Chondrocyte (in vitro differentiated cells): Measurements from ENCODE around the gene C12orf54. TPM values are rescaled to one million over a fixed set of nuclear protein-coding genes. Genes with fewer than 3 reads are reported as not detected.
"Not testable (repeated sequence)": the region's sequence is repeated elsewhere in the genome, so short reads cannot be mapped to it uniquely, and the experiment has no call there.

Experiments
- DNase-seq: peaks from one replicate; pipeline ENCODE4 v3.0.0; 2021; ENCODE audit warnings: mixed read lengths, low spot score
- H3K27ac Mint-ChIP-seq: one replicate; pipeline ENCODE4 v1.8.0; 2021; ENCODE audit warnings: mild to moderate bottlenecking, moderate library complexity, mixed read lengths; ENCODE audit not compliant: unreplicated experiment
- H3K27me3 Mint-ChIP-seq: 2 replicates; pipeline ENCODE4 v1.8.0; 2021; ENCODE audit warnings: low read depth, mixed read lengths
- H3K36me3 Mint-ChIP-seq: 2 replicates; pipeline ENCODE4 v1.8.0; 2021; ENCODE audit warnings: low read depth, mixed read lengths
- H3K4me1 Mint-ChIP-seq: 2 replicates; pipeline ENCODE4 v1.8.0; 2021; ENCODE audit warnings: low read depth, mild to moderate bottlenecking, mixed read lengths
- H3K4me3 Mint-ChIP-seq: one replicate; pipeline ENCODE4 v1.8.0; 2021; ENCODE audit warnings: mild to moderate bottlenecking, moderate library complexity, mixed read lengths; ENCODE audit not compliant: unreplicated experiment
- H3K9me3 Mint-ChIP-seq: 2 replicates; pipeline ENCODE4 v1.8.0; 2021; ENCODE audit warnings: low read depth, mixed read lengths
- CTCF ChIP-seq: fragments of 200-600 bp; sonication (generic); IDR thresholded peaks from 2 replicates; pipeline ENCODE4 v1.5.0; 2021; ENCODE audit warnings: antibody characterized with exemption, mild to moderate bottlenecking, moderate library complexity
- total RNA-seq: library from RNA; stranded (reverse); gene quantifications from 3 replicates; pipeline ENCODE4 v1.2.1, GENCODE V29; 2021

C12orf54 gene
- total RNA-seq, 1 donor from 2014 or later: not detected

DNA sequence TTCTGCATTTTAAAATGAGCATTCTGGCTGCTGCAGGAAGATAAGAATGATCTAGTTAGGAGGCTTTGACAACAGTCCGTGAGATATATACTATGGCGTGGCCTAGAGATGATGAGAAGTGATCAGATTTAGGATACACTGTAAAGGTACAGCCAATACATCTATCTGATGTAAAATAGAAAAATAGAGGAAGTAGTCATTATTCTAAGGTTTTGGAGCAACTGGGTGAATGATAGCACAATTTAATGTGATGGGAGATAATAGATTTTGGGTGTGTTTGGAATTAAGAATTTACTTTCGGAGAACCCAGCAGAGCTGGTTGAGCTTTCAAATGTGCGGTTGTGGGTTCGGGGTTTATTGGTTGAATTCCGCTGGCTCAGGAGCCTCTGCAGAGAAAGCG is 10.0 kb upstream of the C12orf54 start, which contains the start of gene ANP32D:
Gene ANP32D, plus strand, starts transcription at position 301 of the 400 bp plus-strand sequence. CDS start 106 bp downstream, outside the sequence.
- Mint-ChIP-seq H3K9me3 (peaks cover 44% of the 10 kb centered on the region), H3K27ac (no peak within 1 kb of the TSS), H3K36me3 (peaks cover 4% of the 10 kb centered on the region), H3K27me3 (peaks cover 6% of the 10 kb centered on the region), H3K4me3 (no peak within 1 kb of the TSS), H3K4me1 (no peaks in the 10 kb centered on the region)
- TF ChIP-seq CTCF: no peak
- no peak for DNase-seq

DNA sequence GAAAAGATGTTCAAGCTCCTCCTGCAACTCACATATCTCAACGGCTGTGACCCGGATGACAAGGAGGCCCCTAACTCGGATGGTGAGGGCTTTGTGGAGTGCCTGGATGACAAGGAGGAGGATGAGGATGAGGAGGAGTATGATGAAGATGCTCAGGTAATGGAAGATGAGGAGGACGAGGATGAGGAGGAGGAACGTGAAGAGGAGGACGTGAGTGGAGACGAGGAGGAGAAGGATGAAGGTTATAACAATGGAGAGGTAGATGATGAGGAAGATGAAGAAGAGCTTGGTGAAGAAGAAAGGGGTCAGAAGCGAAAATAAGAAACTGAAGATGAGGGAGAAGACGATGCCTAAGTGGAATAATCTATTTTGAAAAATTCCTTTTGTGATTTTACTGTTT is 9.2 kb upstream of the C12orf54 start:
- Mint-ChIP-seq H3K27me3 (peaks cover 9% of the 10 kb centered on the region), H3K4me3 (no peak overlapping the region), H3K27ac (no peak overlapping the region), H3K4me1 (no peaks in the 10 kb centered on the region), H3K36me3 (peaks cover 4% of the 10 kb centered on the region), H3K9me3 (peaks cover 43% of the 10 kb centered on the region)
- no peak for TF ChIP-seq CTCF
- DNase-seq: no peak

DNA sequence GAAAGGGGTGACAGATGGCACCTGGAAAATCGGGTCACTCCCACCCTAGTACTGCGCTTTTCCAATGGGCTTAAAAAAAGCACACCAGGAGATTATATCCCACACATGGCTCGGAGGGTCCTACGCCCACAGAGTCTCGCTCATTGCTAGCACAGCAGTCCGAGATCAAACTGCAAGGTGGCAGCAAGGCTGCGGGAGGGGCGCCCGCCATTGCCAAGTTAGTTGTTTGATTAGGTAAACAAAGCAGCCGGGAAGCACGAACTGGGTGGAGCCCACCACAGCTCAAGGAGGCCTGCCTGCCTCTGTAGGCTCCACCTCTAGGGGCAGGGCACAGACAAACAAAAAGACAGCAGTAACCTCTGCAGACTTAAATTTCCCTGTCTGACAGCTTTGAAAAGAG is 7.8 kb upstream of the C12orf54 start:
- H3K27me3 Mint-ChIP-seq, H3K36me3 Mint-ChIP-seq, DNase-seq, H3K27ac Mint-ChIP-seq, H3K4me3 Mint-ChIP-seq, H3K4me1 Mint-ChIP-seq: not testable (repeated sequence)
- H3K9me3 Mint-ChIP-seq: peaks cover 34% of the 10 kb centered on the region

DNA sequence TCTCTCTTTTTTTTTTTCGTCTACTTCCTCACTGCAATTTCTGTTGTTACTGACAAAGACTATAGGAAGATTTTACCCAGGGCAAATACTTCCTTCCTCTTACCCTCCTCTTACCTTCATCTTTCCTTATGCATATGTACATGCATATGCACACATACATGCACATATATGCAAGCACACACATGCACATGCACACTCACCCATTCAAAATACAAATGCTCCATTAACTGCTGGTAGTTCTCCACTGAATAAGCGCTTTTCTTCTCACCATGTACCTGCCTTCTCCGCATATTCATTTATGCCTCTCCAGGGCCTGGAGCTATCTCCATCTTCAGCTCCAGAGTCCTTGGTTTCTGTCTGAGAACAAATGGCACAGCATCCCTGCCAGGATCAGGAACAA is 632 bp downstream of the C12orf54 start:
- no peak overlapping the region for H3K27ac Mint-ChIP-seq
- H3K27me3 Mint-ChIP-seq: peaks cover 5% of the 10 kb centered on the region
- H3K9me3 Mint-ChIP-seq: peaks cover 5% of the 10 kb centered on the region
- no peaks in the 10 kb centered on the region for H3K36me3 Mint-ChIP-seq
- no peak for DNase-seq
- no peak overlapping the region for H3K4me3 Mint-ChIP-seq
- TF ChIP-seq CTCF: no peak
- no peaks in the 10 kb centered on the region for H3K4me1 Mint-ChIP-seq

DNA sequence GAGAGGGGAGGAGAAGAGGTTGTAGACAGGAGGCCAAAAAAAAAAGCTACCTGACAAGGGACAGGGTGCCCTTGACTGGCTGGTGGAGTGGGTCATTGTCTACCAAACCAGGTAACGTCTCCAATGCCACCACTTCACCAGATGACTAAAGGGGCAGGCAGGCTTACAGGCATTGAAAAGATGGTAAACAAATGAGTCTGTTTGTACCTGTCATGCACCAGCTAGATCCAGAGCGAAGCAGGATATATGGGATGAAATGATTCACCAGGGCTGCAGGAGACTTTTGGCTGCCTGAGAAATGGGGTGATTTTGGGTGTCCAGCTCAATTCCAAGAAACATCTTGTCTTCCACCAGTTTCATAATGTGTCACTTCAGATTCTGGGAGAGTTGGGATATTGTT is 4.0 kb downstream of the C12orf54 start:
- no peaks in the 10 kb centered on the region for H3K9me3 Mint-ChIP-seq
- H3K27me3 Mint-ChIP-seq: peaks cover 12% of the 10 kb centered on the region
- TF ChIP-seq CTCF: no peak
- H3K4me1 Mint-ChIP-seq: no peaks in the 10 kb centered on the region
- H3K27ac Mint-ChIP-seq: no peak overlapping the region
- no peaks in the 10 kb centered on the region for H3K36me3 Mint-ChIP-seq
- H3K4me3 Mint-ChIP-seq: no peak overlapping the region
- no peak for DNase-seq

DNA sequence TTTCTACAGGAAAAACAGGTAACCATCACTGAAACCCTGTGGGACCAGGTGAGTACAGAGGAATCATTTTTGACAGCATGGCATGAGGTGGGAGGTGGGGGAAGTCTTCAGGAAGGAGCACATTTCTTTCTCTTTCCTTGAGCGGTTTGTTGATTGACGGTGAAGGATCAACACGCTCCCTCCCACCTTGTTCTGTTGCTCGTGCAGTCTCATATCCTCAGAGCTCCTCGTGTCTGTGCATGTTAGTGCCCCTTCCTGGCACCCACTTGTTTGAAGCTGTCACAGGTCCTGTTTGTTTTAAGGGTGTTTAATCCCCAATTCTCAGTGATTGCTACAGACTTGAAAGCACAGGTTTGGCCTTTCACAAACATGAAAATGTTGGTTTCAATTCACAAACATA is 4.4 kb downstream of the C12orf54 start:
- no peak for TF ChIP-seq CTCF
- no peak overlapping the region for H3K4me3 Mint-ChIP-seq
- no peak for DNase-seq
- H3K9me3 Mint-ChIP-seq: no peaks in the 10 kb centered on the region
- H3K27ac Mint-ChIP-seq: no peak overlapping the region
- peaks cover 14% of the 10 kb centered on the region for H3K27me3 Mint-ChIP-seq
- no peaks in the 10 kb centered on the region for H3K4me1 Mint-ChIP-seq
- no peaks in the 10 kb centered on the region for H3K36me3 Mint-ChIP-seq
